Epidermal melanocyte (primary cell): Measurements from ENCODE around the gene PTPRD.

Experiments
- DNase-seq: peaks from one replicate; pipeline ENCODE4 v3.0.0; 2011; ENCODE audit warnings: low spot score; ENCODE audit not compliant: insufficient read length

The PTPRD gene

DNA sequence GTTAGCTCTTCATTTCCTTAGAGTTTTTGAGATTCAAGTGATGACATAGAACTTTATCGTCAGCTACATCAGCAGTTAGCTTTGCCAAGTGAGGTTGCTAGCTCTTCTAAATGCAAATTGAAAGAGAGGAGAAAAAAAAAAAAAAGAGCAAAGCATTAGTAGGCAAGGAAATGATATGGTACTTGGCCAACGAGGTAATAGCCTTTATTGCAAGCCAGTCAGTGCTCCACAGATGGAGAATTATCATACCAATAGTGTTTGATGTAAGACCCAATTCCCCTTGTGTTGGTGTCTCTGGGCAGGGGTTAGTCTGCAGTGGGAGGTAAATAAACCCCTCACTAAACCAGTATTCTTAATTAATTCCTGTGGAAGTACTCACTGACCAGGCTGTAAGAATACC, 992.1 kb downstream of the PTPRD start:
- DNase-seq, result no peak

- no peak for DNase-seq
These were observed 997.7 kb downstream of the PTPRD start for GRCh38 chr9:9615086-9615485.

GRCh38 chr9:9614607-9615006, 998.2 kb downstream of the PTPRD start:
- no peak for DNase-seq

GRCh38 chr9:9612755-9613154, 1000.0 kb downstream of the PTPRD start:
- no peak for DNase-seq

- no peak for DNase-seq
These were observed 1000.5 kb downstream of the PTPRD start for GRCh38 chr9:9612270-9612669.

GRCh38 chr9:9605681-9606080, 1007.1 kb downstream of the PTPRD start:
- no peak for DNase-seq

GRCh38 chr9:9603345-9603744, 1009.5 kb downstream of the PTPRD start:
- DNase-seq, result no peak

DNA sequence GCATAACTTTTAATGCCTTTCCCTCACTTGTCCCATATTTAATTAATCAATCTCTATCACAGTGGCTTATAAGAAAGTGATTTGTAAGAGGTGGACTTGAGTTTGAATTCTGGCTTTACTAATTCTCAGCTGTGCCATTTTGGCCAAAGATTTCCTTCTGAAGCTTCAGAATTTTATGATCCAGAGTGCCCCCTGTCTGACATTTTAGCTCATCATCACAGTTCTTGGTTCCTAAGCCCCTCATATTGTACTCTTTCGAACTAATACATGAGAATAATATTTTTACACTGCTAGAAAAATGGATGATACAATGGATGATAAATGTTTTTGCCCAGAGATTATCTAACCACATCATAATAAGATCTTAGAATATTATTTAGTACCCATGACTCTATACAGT, 1014.1 kb downstream of the PTPRD start:
- DNase-seq, result no peak

DNA sequence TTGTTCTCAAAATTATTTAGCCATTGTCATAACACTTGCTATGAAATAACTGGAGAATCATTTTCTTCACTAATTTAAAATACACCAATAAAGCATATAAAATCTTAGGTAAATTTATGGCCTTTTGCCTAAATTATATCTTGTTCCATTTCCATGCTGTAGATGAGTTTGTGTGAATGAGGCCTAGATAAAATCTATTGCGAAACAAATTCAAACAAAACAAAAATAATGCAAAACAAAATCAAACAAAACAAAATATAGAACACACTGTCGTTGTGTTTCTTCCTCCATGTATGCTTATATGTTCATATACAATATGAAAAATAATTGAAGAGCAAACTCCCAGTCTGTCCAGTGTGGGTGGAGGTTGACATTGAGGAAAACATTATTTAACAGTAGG, 1020.7 kb downstream of the PTPRD start:
- DNase-seq, result no peak

DNA sequence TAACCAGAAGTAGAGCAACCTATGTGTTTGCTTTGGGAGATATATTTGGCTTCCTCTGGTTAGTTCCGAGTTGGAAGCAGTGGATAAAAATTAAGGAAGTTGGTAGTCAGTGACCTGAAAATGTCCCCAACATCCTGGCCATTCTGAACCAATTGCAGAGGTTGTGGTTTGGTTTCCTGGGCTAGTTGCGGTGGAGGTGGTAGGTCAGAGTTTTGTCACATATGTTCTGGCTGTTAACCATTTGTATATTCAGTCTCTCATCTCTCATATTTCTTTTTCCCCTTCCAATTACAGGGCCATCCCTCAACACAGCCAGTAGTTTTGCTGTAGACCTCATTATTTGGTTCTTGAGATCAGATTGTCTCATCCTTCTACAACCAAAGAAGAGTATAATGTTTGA, 1026.9 kb downstream of the PTPRD start:
- no peak for DNase-seq

DNA sequence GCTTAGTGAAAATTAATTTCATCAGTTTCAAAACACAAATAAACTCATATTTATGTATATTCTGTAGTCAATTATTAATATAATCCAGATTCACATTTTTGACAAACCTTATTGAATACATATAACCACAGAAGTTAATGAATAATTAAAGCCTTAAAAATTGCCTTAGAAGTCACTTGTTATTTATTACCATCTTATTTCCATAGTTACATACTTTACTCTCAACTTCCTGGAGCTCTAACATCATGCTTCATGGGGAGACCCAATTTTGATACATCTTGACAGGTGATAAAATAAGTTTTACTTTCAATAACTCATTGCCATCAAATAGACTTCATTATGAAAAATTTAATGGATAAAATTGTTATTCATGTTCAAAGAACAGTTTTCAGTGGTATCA, 1038.7 kb downstream of the PTPRD start:
- no peak for DNase-seq

DNA sequence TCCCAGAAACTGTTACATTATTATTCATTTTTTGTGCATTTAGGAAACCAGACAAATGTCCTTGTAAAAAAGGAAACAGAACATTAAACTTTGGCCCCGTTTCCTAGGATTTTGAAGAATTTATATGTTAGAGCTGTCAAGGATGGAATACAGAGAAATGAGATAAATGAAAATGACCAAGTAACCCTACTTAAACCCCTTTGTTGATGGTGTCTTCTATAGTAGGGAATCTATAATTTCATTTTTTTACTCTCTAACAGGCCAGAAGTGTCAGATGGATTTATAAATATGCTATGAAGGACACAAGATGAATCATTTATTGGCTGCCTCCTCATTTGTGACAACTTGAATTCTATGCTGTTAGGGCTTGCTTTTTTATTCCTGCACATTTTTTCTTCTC, 1047.1 kb downstream of the PTPRD start:
- no peak for DNase-seq

DNA sequence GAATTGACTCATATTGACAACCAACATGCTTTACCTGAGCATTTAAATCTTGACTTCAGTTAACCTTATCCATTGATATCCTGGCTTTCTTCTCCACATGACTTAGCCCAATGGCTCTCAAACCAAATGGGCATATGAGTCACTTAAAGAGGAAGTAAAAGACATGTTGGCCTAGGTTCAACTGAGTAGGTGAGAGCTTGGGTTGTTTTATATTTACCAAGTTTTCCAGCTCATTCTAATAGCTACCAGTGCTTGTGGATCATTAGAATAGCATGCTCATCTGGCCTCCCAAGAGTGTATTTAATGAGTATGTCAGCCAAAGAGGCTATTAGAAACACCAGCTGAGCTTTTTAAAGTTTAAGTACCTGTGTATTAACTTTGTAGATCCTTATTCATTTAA, 1049.0 kb downstream of the PTPRD start:
- no peak for DNase-seq

DNA sequence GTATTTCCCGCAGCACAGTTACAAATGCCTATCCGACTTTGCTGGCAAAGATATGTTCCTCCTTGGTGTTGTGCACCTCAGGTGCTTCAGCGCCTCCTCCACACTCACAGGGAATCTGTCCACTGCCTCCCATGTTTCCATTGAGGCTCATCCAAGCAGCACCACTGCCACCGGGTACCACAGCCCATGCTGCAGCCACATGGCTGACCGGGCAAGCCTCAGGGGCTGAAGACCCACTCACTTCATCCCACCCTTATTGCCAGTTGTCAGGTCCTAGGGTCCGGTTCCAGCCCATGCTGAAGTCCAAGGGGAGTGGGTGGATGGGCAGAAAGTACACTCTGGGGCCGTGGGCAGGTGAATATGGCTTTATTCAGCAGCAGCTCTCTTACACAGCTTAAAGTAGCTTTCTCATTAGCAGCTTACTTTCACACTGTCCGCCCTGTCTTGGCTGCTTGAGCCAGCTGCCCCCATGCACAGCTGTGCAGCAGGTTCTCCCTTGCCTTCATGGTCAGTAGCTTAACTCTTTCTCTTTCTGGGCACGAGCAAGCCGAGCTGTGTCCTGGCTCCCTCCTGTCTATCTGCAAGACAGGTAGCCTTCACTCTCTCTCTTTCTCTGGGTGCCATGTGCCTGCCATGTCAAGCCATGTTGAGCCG, 1052.3 kb downstream of the PTPRD start:
- no peak for DNase-seq

- no peak for DNase-seq
These were observed 1053.9 kb downstream of the PTPRD start for GRCh38 chr9:9558907-9559306.

- DNase-seq, result no peak
These were observed 1054.9 kb downstream of the PTPRD start for GRCh38 chr9:9557804-9558334.

DNA sequence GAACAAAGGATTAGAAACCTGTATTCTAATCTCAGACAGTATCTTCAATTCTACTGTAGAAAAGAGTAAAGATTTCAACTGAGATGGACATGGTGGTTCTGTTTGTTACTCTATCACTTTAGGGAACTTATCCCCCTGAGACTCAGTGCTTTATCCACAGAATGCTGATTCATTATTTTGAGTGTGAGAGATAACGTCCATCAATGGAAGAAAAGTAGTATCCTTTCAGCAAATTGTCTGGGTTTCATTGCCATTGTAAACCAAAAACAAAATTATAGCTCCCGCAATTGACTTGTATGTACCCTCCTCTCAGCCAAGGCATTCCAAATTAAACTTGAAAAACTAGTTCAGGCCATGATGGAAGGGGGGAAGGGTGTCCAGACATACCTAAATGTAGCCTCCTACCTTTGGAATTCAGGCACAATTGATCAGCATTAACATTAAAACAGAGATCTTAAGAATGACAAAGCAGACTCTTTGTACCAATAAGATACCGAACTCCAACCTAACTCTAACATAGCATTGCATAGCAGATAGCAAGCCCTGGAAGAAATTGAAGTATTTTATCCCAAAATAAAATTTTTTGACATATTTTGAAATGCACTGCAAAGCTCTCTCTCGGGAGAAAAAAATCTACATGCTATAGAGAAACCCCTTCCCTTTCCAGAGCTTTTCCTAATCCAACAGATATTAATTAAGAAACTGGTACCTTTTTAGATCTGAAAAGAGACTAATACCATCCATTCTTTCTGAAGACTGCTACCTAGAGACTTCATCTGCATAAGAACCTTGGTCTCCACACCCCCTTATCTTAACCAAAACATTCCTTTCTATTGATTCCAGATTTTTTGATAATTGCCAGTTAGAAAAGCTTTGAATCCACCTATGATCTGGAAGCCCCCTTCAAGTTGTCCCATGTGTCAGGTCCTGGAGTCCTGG, 1055.7 kb downstream of the PTPRD start:
- no peak for DNase-seq

- DNase-seq, result no peak
These were observed 1060.1 kb downstream of the PTPRD start for GRCh38 chr9:9552665-9553064.

- no peak for DNase-seq
These were observed 1074.0 kb downstream of the PTPRD start for GRCh38 chr9:9538766-9539165.

DNA sequence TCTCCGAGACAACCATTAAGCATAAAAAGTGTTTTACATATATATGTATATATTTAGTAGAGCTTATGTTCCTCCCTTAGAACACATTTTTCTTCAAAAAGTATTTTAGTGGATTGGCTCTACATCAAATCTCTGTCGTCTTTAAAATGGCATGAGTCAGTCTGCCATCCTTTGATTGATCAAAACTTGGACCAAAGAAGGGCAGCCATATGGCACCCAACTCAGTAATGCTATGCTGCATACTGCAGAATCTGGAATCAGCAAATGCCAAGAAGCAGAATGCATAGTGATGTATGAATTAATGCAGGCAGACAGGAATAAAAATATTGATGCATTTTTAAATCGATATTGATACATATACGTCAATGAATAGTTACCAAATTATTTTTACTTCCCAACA, 1074.4 kb downstream of the PTPRD start:
- no peak for DNase-seq

DNA sequence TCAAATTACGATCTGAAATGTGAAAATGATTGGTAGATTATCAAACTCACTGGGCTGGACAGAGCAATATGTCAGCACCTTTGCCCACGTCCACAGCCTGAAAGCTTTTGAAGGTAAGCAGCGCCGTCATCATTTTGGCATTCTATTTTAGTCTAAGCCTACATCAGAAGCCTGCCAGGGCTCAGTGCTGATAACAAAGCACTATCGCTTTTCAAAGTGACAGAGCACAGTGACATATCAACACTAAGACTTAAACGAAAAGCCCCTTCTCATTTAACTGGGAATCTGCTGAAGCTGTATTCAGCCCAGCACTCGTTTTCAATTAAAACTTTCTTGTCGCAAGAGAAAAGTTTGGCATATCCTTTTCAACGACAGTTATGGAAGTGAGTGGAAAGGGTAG, 1076.3 kb downstream of the PTPRD start:
- DNase-seq, result no peak

- DNase-seq, result no peak
These were observed 1089.2 kb downstream of the PTPRD start for GRCh38 chr9:9523476-9524139.
